ENCODE results near the gene ARHGAP18.

DNA sequence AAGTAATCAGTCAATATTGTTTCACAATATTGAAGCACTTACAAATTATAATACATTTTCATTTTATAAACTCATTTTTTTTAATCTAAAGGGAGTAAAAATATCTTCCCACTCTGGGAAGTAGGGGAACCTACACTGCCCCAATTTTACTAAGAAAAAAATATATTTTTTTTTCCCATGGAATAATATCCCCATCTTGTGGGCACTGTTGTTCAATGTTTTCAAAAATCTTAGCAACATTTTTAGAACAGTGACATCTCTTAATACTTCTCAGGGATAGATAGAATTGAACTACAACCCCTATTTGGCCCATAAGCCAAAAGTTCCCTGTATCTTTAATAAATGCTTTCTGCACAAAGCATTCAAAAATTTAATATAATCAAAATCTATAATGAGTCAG, 42.9 kb downstream of the ARHGAP18 start:
- TF ChIP-seq, protein P1, sequence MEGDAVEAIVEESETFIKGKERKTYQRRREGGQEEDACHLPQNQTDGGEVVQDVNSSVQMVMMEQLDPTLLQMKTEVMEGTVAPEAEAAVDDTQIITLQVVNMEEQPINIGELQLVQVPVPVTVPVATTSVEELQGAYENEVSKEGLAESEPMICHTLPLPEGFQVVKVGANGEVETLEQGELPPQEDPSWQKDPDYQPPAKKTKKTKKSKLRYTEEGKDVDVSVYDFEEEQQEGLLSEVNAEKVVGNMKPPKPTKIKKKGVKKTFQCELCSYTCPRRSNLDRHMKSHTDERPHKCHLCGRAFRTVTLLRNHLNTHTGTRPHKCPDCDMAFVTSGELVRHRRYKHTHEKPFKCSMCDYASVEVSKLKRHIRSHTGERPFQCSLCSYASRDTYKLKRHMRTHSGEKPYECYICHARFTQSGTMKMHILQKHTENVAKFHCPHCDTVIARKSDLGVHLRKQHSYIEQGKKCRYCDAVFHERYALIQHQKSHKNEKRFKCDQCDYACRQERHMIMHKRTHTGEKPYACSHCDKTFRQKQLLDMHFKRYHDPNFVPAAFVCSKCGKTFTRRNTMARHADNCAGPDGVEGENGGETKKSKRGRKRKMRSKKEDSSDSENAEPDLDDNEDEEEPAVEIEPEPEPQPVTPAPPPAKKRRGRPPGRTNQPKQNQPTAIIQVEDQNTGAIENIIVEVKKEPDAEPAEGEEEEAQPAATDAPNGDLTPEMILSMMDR (conservative IDR thresholded peaks at IDR 0.05; ENCODE audit: low read length) = no peak
- TF ChIP-seq EZH2phosphoT487 (IDR thresholded peaks at IDR 0.05; ENCODE audit: borderline replicate concordance) = no peak
